Neural cell (in vitro differentiated cells): Measurements from ENCODE around the gene MANBA.

Source experiments
- POLR2AphosphoS5 ChIP-seq: IDR thresholded peaks from 2 replicates; pipeline ENCODE4 v1.6.1; 2012
- TF ChIP-seq, protein P1 (sequence below): fragments of 450-650 bp; IDR thresholded peaks from 2 replicates; pipeline ENCODE4 v1.5.1; 2014; ENCODE audit warnings: antibody characterized with exemption, mild to moderate bottlenecking, moderate library complexity; ENCODE audit not compliant: poor library complexity, severe bottlenecking

GRCh38 chr4:102807345-102807744 lies 46.6 kb upstream of the MANBA start:
- no peak for TF ChIP-seq POLR2AphosphoS5
- TF ChIP-seq, protein P1, sequence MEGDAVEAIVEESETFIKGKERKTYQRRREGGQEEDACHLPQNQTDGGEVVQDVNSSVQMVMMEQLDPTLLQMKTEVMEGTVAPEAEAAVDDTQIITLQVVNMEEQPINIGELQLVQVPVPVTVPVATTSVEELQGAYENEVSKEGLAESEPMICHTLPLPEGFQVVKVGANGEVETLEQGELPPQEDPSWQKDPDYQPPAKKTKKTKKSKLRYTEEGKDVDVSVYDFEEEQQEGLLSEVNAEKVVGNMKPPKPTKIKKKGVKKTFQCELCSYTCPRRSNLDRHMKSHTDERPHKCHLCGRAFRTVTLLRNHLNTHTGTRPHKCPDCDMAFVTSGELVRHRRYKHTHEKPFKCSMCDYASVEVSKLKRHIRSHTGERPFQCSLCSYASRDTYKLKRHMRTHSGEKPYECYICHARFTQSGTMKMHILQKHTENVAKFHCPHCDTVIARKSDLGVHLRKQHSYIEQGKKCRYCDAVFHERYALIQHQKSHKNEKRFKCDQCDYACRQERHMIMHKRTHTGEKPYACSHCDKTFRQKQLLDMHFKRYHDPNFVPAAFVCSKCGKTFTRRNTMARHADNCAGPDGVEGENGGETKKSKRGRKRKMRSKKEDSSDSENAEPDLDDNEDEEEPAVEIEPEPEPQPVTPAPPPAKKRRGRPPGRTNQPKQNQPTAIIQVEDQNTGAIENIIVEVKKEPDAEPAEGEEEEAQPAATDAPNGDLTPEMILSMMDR, result no peak
